ENCODE data around the gene OR13H1.

DNA sequence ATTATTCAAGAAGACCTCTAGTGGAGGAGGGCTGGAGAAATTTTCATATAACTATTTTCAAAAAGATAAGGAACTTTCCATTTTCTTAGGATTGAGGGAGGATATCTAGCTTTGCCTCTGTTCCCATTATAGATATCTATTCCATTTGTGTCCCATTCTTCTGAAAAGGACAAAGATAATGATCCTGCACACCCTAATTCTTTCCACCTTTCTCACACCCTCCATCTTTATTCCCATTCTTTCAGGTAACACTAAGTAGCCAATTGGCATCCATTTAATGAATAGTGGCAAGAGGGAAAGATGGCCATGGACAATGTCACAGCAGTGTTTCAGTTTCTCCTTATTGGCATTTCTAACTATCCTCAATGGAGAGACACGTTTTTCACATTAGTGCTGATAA is at the start of gene OR13H1:
- TF ChIP-seq, protein P1, sequence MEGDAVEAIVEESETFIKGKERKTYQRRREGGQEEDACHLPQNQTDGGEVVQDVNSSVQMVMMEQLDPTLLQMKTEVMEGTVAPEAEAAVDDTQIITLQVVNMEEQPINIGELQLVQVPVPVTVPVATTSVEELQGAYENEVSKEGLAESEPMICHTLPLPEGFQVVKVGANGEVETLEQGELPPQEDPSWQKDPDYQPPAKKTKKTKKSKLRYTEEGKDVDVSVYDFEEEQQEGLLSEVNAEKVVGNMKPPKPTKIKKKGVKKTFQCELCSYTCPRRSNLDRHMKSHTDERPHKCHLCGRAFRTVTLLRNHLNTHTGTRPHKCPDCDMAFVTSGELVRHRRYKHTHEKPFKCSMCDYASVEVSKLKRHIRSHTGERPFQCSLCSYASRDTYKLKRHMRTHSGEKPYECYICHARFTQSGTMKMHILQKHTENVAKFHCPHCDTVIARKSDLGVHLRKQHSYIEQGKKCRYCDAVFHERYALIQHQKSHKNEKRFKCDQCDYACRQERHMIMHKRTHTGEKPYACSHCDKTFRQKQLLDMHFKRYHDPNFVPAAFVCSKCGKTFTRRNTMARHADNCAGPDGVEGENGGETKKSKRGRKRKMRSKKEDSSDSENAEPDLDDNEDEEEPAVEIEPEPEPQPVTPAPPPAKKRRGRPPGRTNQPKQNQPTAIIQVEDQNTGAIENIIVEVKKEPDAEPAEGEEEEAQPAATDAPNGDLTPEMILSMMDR (IDR thresholded peaks at IDR 0.05; ENCODE audit: low read depth, low read length, missing input control): no peak
- TF ChIP-seq JUND (IDR thresholded peaks at IDR 0.05) (no peak), RAD21 (IDR thresholded peaks at IDR 0.05) (no peak), YY1 (IDR thresholded peaks at IDR 0.05) (no peak), SP1 (IDR thresholded peaks at IDR 0.05) (no peak), EGR1 (IDR thresholded peaks at IDR 0.05; ENCODE audit: low read depth in 2 of 2) (no peak), TAF1 (conservative IDR thresholded peaks at IDR 0.05) (no peak), GABPA (IDR thresholded peaks at IDR 0.05 in 1 of 2, conservative IDR thresholded peaks at IDR 0.05 in 1 of 2) (no peak), RXRA (IDR thresholded peaks at IDR 0.05) (no peak)
- TF ChIP-seq, protein P2, sequence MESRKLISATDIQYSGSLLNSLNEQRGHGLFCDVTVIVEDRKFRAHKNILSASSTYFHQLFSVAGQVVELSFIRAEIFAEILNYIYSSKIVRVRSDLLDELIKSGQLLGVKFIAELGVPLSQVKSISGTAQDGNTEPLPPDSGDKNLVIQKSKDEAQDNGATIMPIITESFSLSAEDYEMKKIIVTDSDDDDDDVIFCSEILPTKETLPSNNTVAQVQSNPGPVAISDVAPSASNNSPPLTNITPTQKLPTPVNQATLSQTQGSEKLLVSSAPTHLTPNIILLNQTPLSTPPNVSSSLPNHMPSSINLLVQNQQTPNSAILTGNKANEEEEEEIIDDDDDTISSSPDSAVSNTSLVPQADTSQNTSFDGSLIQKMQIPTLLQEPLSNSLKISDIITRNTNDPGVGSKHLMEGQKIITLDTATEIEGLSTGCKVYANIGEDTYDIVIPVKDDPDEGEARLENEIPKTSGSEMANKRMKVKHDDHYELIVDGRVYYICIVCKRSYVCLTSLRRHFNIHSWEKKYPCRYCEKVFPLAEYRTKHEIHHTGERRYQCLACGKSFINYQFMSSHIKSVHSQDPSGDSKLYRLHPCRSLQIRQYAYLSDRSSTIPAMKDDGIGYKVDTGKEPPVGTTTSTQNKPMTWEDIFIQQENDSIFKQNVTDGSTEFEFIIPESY (IDR thresholded peaks at IDR 0.05): no peak
- TF ChIP-seq, protein P3, sequence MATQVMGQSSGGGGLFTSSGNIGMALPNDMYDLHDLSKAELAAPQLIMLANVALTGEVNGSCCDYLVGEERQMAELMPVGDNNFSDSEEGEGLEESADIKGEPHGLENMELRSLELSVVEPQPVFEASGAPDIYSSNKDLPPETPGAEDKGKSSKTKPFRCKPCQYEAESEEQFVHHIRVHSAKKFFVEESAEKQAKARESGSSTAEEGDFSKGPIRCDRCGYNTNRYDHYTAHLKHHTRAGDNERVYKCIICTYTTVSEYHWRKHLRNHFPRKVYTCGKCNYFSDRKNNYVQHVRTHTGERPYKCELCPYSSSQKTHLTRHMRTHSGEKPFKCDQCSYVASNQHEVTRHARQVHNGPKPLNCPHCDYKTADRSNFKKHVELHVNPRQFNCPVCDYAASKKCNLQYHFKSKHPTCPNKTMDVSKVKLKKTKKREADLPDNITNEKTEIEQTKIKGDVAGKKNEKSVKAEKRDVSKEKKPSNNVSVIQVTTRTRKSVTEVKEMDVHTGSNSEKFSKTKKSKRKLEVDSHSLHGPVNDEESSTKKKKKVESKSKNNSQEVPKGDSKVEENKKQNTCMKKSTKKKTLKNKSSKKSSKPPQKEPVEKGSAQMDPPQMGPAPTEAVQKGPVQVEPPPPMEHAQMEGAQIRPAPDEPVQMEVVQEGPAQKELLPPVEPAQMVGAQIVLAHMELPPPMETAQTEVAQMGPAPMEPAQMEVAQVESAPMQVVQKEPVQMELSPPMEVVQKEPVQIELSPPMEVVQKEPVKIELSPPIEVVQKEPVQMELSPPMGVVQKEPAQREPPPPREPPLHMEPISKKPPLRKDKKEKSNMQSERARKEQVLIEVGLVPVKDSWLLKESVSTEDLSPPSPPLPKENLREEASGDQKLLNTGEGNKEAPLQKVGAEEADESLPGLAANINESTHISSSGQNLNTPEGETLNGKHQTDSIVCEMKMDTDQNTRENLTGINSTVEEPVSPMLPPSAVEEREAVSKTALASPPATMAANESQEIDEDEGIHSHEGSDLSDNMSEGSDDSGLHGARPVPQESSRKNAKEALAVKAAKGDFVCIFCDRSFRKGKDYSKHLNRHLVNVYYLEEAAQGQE (IDR thresholded peaks at IDR 0.05): no peak
- TF ChIP-seq, protein P4, sequence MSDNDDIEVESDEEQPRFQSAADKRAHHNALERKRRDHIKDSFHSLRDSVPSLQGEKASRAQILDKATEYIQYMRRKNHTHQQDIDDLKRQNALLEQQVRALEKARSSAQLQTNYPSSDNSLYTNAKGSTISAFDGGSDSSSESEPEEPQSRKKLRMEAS (IDR thresholded peaks at IDR 0.05): no peak
- TF ChIP-seq, protein P5, sequence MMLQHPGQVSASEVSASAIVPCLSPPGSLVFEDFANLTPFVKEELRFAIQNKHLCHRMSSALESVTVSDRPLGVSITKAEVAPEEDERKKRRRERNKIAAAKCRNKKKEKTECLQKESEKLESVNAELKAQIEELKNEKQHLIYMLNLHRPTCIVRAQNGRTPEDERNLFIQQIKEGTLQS (IDR thresholded peaks at IDR 0.05): no peak

Data from liver (tissue), 3 donors.